GM19240 (cell line): Measurements from ENCODE around the gene TPO.

ENCODE experiments used
- DNase-seq: peaks from one replicate; pipeline ENCODE4 v3.0.0; 2011; ENCODE audit warnings: low spot score; ENCODE audit not compliant: insufficient read length

Gene TPO

GRCh38 chr2:1448009-1448408 lies 34.7 kb downstream of the TPO start:
- DNase-seq, result no peak

GRCh38 chr2:1450915-1451314 lies 37.7 kb downstream of the TPO start:
- DNase-seq, result no peak

- no peak for DNase-seq
Measured at GRCh38 chr2:1451422-1451821, 38.2 kb downstream of the TPO start.

DNA sequence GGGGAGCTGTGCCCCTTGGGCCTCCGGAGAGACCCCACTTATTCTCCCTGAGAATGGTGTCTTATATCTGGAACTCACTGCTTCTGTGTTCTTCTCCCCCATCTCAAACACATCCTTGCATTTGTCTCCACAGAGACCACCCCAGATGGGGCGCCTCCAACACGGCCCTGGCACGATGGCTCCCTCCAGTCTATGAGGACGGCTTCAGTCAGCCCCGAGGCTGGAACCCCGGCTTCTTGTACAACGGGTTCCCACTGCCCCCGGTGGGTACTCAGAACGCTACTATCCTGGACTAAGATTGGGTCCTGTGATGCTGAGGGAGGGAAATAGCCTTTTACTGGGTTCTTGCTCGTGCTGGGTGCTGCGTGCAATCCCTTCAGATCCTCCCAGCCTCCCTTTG lies 40.3 kb downstream of the TPO start:
- DNase-seq, result no peak

- DNase-seq, result no peak
Measured at GRCh38 chr2:1454346-1454745, 41.1 kb downstream of the TPO start.

- no peak for DNase-seq
Measured at GRCh38 chr2:1455466-1455865, 42.2 kb downstream of the TPO start.

DNA sequence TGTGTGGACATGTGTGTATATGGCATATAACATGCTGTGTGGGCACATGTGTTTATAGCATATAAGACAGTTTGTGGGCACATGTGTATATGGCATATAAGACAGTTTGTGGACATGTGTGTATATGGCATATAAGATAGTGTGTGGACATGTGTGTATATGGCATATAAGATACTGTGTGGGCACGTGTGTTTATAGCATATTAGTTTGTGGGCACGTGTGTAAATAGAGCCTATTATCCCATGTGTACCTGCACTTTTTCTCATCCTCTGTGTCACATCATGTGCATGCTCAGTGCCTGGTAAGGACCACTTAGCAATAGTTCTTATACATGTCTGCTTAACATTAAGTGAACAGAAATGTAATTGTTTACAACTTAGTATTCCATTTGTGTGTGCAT lies 45.2 kb downstream of the TPO start:
- DNase-seq, result no peak

DNA sequence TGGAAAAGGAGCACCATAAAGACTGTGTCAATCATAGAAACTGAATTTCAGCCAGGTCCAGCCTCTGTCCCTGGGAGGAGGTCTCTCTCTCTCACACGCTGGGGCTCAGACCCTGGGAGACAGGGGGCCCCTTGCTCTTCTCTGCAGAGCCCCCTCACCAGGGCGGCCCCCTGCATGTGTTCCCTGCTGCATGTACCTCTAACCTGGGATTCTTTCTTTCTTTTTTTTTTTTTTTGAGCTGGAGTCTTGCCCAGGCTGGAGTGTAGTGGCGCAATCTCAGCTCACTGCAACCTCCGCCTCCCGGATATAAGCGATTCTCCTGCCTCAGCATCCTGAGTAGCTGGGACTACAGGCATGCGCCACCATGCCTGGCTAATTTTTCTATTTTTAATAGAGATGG lies 46.5 kb downstream of the TPO start:
- DNase-seq, result no peak

DNA sequence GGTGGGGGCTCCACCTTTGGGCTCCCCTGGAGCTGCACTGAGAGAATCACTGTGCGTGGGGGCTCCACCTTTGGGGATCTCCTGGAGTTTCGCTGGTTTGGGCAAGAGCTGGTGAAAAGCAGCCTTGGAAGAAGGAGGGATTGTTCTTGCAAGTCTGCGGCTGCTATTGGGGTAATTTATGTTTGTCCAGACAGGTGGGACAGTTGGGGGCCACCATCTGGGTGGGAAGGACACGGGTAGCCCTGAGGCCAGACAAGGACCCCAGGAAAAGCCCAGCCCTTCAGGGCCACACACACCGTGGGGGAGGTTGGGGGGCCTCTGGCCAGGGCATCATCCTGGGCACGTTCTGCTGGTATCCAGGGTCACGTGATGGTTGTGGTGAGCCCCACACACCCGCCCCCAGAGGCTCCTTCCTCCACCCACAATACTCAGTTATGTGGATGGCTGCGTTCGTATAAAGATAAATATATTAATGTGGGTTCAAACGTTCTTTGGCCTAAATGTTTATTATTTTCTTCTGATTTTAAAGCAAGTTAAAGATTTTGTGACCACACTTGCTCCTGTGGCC lies 47.7 kb downstream of the TPO start:
- no peak for DNase-seq

- no peak for DNase-seq
Measured at GRCh38 chr2:1461507-1462390, 48.5 kb downstream of the TPO start.

DNA sequence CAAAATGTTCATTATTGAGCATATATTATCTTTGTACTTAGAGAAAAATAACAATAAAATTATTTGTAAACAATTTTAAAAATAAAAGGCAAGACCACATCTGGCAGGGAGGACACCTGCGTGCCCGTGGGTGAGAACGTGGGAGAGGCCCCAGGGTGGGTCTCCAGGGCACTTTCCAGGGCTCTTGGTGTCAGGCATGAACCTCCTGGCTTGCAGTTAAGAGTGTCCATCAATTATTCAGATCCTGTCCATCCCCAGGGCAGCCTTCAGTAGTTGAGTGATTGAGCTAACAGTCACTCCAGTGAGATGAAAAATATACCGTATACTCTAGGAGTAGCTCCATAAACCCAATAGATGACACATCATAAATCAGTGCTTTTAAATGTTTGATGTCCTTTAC lies 49.7 kb downstream of the TPO start:
- DNase-seq, result no peak

- no peak for DNase-seq
Measured at GRCh38 chr2:1472350-1472749, 59.1 kb downstream of the TPO start.

DNA sequence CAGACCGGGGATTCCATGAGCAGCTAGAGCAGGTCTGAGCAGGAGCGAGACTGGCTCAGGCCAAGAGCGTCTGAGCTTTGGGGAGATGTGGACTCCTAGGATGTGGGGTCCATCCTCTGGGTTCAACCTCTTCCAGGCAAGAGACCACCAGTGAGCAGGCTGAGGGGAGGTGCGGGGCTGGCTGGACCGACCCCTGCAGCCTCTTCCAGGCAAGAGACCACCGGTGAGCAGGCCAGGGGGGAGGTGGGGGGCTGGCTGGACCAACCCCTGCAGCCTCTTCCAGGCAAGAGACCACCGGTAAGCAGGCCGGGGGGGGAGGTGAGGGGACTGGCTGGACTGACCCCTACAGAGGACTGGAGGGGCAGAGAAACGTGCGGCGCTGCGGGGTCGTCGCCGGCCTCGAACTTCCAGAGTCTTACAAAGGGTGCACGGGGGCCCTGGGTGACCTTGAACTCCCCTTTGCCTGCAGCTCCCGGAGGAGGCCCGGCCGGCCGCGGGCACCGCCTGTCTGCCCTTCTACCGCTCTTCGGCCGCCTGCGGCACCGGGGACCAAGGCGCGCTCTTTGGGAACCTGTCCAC lies 63.4 kb downstream of the TPO start:
- DNase-seq, result no peak

GRCh38 chr2:1477196-1478040 lies 64.2 kb downstream of the TPO start:
- no peak for DNase-seq

- no peak for DNase-seq
Measured at GRCh38 chr2:1478311-1479305, 65.3 kb downstream of the TPO start.

- DNase-seq, result no peak
Measured at GRCh38 chr2:1479346-1479745, 66.1 kb downstream of the TPO start.

DNA sequence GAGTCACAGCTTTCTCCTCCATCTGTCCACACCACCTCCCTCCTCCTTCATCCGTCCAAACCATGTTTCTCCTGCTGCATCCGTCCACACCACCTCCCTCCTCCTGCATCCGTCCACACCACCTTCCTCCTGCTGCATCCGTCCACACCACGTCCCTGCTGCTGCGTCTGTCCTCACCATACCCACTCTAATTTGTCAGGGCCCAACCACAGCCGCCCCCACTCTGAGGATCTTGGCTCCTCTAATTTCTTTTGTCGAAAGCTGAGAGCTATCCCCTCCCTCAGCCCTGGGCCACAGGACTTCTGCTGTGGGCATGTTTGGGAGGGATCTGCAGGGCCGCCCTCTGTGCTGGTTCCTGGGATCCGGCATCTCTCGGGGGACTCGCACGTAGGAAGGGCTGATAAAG lies 67.4 kb downstream of the TPO start:
- DNase-seq, result no peak

- DNase-seq, result no peak
Measured at GRCh38 chr2:1481406-1482252, 68.4 kb downstream of the TPO start.

DNA sequence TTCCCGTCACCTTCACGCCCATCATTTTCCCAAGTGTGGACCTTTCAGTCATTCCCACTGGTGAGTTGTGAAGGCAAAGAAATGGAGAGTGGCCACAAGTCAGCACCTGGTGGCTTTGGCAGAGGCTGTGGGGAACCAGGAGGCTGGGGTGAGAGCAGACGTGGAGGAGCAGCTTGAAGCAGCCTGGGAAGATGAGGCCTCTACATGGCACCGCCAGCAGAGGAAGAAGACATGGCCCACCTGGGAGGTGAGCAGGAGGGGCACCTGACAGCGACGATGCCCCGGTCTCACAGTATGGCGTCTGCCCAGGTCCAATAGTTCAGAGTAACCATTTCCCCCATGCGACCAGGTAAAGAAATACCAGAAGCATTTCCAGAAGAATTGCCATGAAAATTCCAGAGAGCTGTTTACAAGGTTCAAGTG lies 69.0 kb downstream of the TPO start:
- DNase-seq, result no peak

- DNase-seq, result no peak
Measured at GRCh38 chr2:1482981-1483380, 69.7 kb downstream of the TPO start.
